ENCODE results near the gene LRP1B.
"Not testable (repeated sequence)": the region's sequence is repeated elsewhere in the genome, so short reads cannot be mapped to it uniquely, and the experiment has no call there.

LRP1B gene

GRCh38 chr2:140384946-140385345 is 1745.9 kb downstream of the LRP1B start:
- H3K9me3 Mint-ChIP-seq: no peaks in the 10 kb centered on the region
- H3K27ac Mint-ChIP-seq: no peak overlapping the region
- H3K4me1 Mint-ChIP-seq: no peaks in the 10 kb centered on the region
- no peaks in the 10 kb centered on the region for H3K27me3 Mint-ChIP-seq
- no peak overlapping the region for H3K4me3 Mint-ChIP-seq
- H3K36me3 Mint-ChIP-seq: no peaks in the 10 kb centered on the region

- Mint-ChIP-seq H3K27ac (no peak overlapping the region), H3K4me1 (no peaks in the 10 kb centered on the region), H3K4me3 (no peak overlapping the region), H3K36me3 (no peaks in the 10 kb centered on the region), H3K27me3 (no peaks in the 10 kb centered on the region), H3K9me3 (peaks cover 5% of the 10 kb centered on the region)
These were observed 1747.0 kb downstream of the LRP1B start for GRCh38 chr2:140383781-140384180.

- no peak overlapping the region for H3K27ac Mint-ChIP-seq
- peaks cover 6% of the 10 kb centered on the region for H3K9me3 Mint-ChIP-seq
- H3K4me1 Mint-ChIP-seq: no peaks in the 10 kb centered on the region
- H3K4me3 Mint-ChIP-seq: no peak overlapping the region
- no peaks in the 10 kb centered on the region for H3K36me3 Mint-ChIP-seq
- H3K27me3 Mint-ChIP-seq: no peaks in the 10 kb centered on the region
These were observed 1754.1 kb downstream of the LRP1B start for GRCh38 chr2:140376686-140377085.

GRCh38 chr2:140363131-140363530 is 1767.7 kb downstream of the LRP1B start:
- peaks cover 9% of the 10 kb centered on the region for H3K9me3 Mint-ChIP-seq
- H3K36me3 Mint-ChIP-seq: no peaks in the 10 kb centered on the region
- no peaks in the 10 kb centered on the region for H3K4me1 Mint-ChIP-seq
- H3K27ac Mint-ChIP-seq: no peak overlapping the region
- no peaks in the 10 kb centered on the region for H3K27me3 Mint-ChIP-seq
- no peak overlapping the region for H3K4me3 Mint-ChIP-seq

GRCh38 chr2:140362361-140362760 is 1768.5 kb downstream of the LRP1B start:
- H3K4me1 Mint-ChIP-seq: no peaks in the 10 kb centered on the region
- H3K4me3 Mint-ChIP-seq: no peak overlapping the region
- no peak overlapping the region for H3K27ac Mint-ChIP-seq
- H3K36me3 Mint-ChIP-seq: no peaks in the 10 kb centered on the region
- H3K27me3 Mint-ChIP-seq: no peaks in the 10 kb centered on the region
- peaks cover 9% of the 10 kb centered on the region for H3K9me3 Mint-ChIP-seq

GRCh38 chr2:140359056-140359771 is 1771.6 kb downstream of the LRP1B start:
- Mint-ChIP-seq H3K4me3 (no peak overlapping the region), H3K27me3 (no peaks in the 10 kb centered on the region), H3K36me3 (no peaks in the 10 kb centered on the region), H3K4me1 (no peaks in the 10 kb centered on the region), H3K27ac (no peak overlapping the region), H3K9me3 (no peaks in the 10 kb centered on the region)

- no peak overlapping the region for H3K27ac Mint-ChIP-seq
These were observed 1774.1 kb downstream of the LRP1B start for GRCh38 chr2:140356697-140357096.

GRCh38 chr2:140355511-140356090 is 1775.2 kb downstream of the LRP1B start:
- Mint-ChIP-seq H3K27ac (no peak overlapping the region), H3K4me3 (no peak overlapping the region), H3K36me3 (no peaks in the 10 kb centered on the region), H3K4me1 (no peaks in the 10 kb centered on the region), H3K9me3 (peaks cover 4% of the 10 kb centered on the region), H3K27me3 (no peaks in the 10 kb centered on the region)

More at GRCh38 chr2:140356697-140357096, 1774.1 kb downstream of the LRP1B start:
- H3K36me3 Mint-ChIP-seq: no peaks in the 10 kb centered on the region
- no peaks in the 10 kb centered on the region for H3K27me3 Mint-ChIP-seq
- no peaks in the 10 kb centered on the region for H3K4me1 Mint-ChIP-seq
- peaks cover 4% of the 10 kb centered on the region for H3K9me3 Mint-ChIP-seq
- H3K4me3 Mint-ChIP-seq: no peak overlapping the region

GRCh38 chr2:140354544-140354943 is 1776.3 kb downstream of the LRP1B start:
- no peaks in the 10 kb centered on the region for H3K27me3 Mint-ChIP-seq
- H3K9me3 Mint-ChIP-seq: peaks cover 9% of the 10 kb centered on the region
- no peaks in the 10 kb centered on the region for H3K4me1 Mint-ChIP-seq
- no peak overlapping the region for H3K4me3 Mint-ChIP-seq
- H3K27ac Mint-ChIP-seq: no peak overlapping the region
- H3K36me3 Mint-ChIP-seq: no peaks in the 10 kb centered on the region

- Mint-ChIP-seq H3K27me3 (no peaks in the 10 kb centered on the region), H3K4me1 (no peaks in the 10 kb centered on the region), H3K4me3 (no peak overlapping the region), H3K27ac (no peak overlapping the region), H3K9me3 (peaks cover 9% of the 10 kb centered on the region), H3K36me3 (no peaks in the 10 kb centered on the region)
These were observed 1777.3 kb downstream of the LRP1B start for GRCh38 chr2:140353541-140353940.

- Mint-ChIP-seq H3K9me3 (peaks cover 9% of the 10 kb centered on the region), H3K4me3 (no peak overlapping the region), H3K36me3 (no peaks in the 10 kb centered on the region), H3K27ac (no peak overlapping the region), H3K4me1 (no peaks in the 10 kb centered on the region), H3K27me3 (no peaks in the 10 kb centered on the region)
These were observed 1779.1 kb downstream of the LRP1B start for GRCh38 chr2:140351692-140352091.

- Mint-ChIP-seq H3K4me1 (no peaks in the 10 kb centered on the region), H3K27me3 (no peaks in the 10 kb centered on the region), H3K36me3 (no peaks in the 10 kb centered on the region), H3K9me3 (peaks cover 9% of the 10 kb centered on the region), H3K27ac (no peak overlapping the region), H3K4me3 (no peak overlapping the region)
These were observed 1781.1 kb downstream of the LRP1B start for GRCh38 chr2:140349695-140350094.

- Mint-ChIP-seq H3K27ac (no peak overlapping the region), H3K27me3 (no peaks in the 10 kb centered on the region), H3K9me3 (peaks cover 14% of the 10 kb centered on the region), H3K4me3 (no peak overlapping the region), H3K4me1 (no peaks in the 10 kb centered on the region), H3K36me3 (no peaks in the 10 kb centered on the region)
These were observed 1782.0 kb downstream of the LRP1B start for GRCh38 chr2:140348826-140349225.

GRCh38 chr2:140344838-140345237 is 1786.0 kb downstream of the LRP1B start:
- H3K36me3 Mint-ChIP-seq: no peaks in the 10 kb centered on the region
- H3K27me3 Mint-ChIP-seq: no peaks in the 10 kb centered on the region
- H3K27ac Mint-ChIP-seq: peak overlapping the region; percentile 65
- H3K4me1 Mint-ChIP-seq: no peaks in the 10 kb centered on the region
- peaks cover 5% of the 10 kb centered on the region for H3K9me3 Mint-ChIP-seq
- H3K4me3 Mint-ChIP-seq: no peak overlapping the region

- H3K4me3 Mint-ChIP-seq, H3K36me3 Mint-ChIP-seq, H3K27ac Mint-ChIP-seq, H3K27me3 Mint-ChIP-seq, H3K9me3 Mint-ChIP-seq, H3K4me1 Mint-ChIP-seq: not testable (repeated sequence)
These were observed 1786.5 kb downstream of the LRP1B start for GRCh38 chr2:140344266-140344665.

GRCh38 chr2:140338795-140339194 is 1792.0 kb downstream of the LRP1B start:
- no peak overlapping the region for H3K4me3 Mint-ChIP-seq
- no peak overlapping the region for H3K27ac Mint-ChIP-seq
- no peaks in the 10 kb centered on the region for H3K9me3 Mint-ChIP-seq
- H3K36me3 Mint-ChIP-seq: no peaks in the 10 kb centered on the region
- H3K4me1 Mint-ChIP-seq: no peaks in the 10 kb centered on the region
- no peaks in the 10 kb centered on the region for H3K27me3 Mint-ChIP-seq

GRCh38 chr2:140337061-140337460 is 1793.8 kb downstream of the LRP1B start:
- Mint-ChIP-seq H3K36me3 (no peaks in the 10 kb centered on the region), H3K4me3 (no peak overlapping the region), H3K27me3 (no peaks in the 10 kb centered on the region), H3K4me1 (no peaks in the 10 kb centered on the region), H3K9me3 (peaks cover 12% of the 10 kb centered on the region), H3K27ac (no peak overlapping the region)
